Liver (tissue), 9 donors: ENCODE measurements around the gene EVI5. TPM values are rescaled to one million over a fixed set of nuclear protein-coding genes. Genes with fewer than 3 reads are reported as not detected.

ENCODE experiments used
- DNase-seq: peaks from one replicate; pipeline ENCODE4 v3.0.0-alpha.2; 2017; ENCODE audit warnings: low spot score
- H3K27ac ChIP-seq, 2 donors: one replicate each; pipeline ENCODE4 v1.7.0; 2013; ENCODE audit warnings: inconsistent platforms in 2 of 2, low read length in 2 of 2, control low read depth in 1 of 2, low read depth in 1 of 2, mild to moderate bottlenecking in 1 of 2
- H3K27me3 ChIP-seq, 4 donors: one replicate each; pipeline versions ENCODE4 v1.6.1 to v1.7.0; 2013; ENCODE audit warnings: low read length in 3 of 4, inconsistent platforms in 1 of 4, mild to moderate bottlenecking in 1 of 4, moderate library complexity in 1 of 4; ENCODE audit not compliant: control insufficient read depth in 4 of 4, insufficient read depth in 4 of 4
- H3K36me3 ChIP-seq, 4 donors: one replicate each; pipeline versions ENCODE4 v1.6.1 to v1.7.0; 2013; ENCODE audit warnings: low read length in 3 of 4, mild to moderate bottlenecking in 3 of 4, low read depth in 1 of 4, moderate library complexity in 1 of 4; ENCODE audit not compliant: control insufficient read depth in 4 of 4, insufficient read depth in 3 of 4
- H3K4me1 ChIP-seq, 4 donors: one replicate each; pipeline versions ENCODE4 v1.6.1 to v1.7.0; 2013; ENCODE audit warnings: low read length in 3 of 4, mild to moderate bottlenecking in 3 of 4, moderate library complexity in 1 of 4; ENCODE audit not compliant: control insufficient read depth in 4 of 4, insufficient read depth in 4 of 4
- H3K4me3 ChIP-seq, 3 donors: one replicate each; pipeline versions ENCODE4 v1.6.1 to v1.7.0; 2013; ENCODE audit warnings: low read length in 3 of 3, control low read depth in 1 of 3, low read depth in 1 of 3, mild to moderate bottlenecking in 1 of 3
- H3K9ac ChIP-seq, 2 donors: one replicate each; pipeline ENCODE4 v1.7.0; 2013; ENCODE audit warnings: low read length in 2 of 2, mild to moderate bottlenecking in 2 of 2, moderate library complexity in 2 of 2, control low read depth in 1 of 2, low read depth in 1 of 2
- H3K9me3 ChIP-seq, 4 donors: one replicate each; pipeline versions ENCODE4 v1.6.1 to v1.7.0; 2013; ENCODE audit warnings: low read length in 3 of 4; ENCODE audit not compliant: control insufficient read depth in 4 of 4
- ATF3 ChIP-seq: IDR thresholded peaks from 2 replicates; pipeline ENCODE4 v1.6.1; 2016; ENCODE audit warnings: antibody characterized with exemption
- CTCF ChIP-seq: fragments of 150-350 bp; IDR thresholded peaks from 2 replicates; pipeline ENCODE4 v1.5.1; 2017; ENCODE audit warnings: improper control_type of control experiment, low read depth, low read length; ENCODE audit not compliant: missing input control
- EGR1 ChIP-seq, 2 donors: IDR thresholded peaks; 2 replicates each; pipeline ENCODE4 v1.6.1; 2016 to 2018; ENCODE audit warnings: antibody characterized with exemption in 2 of 2, low read depth in 2 of 2
- FOXA1 ChIP-seq: IDR thresholded peaks from 2 replicates; pipeline ENCODE4 v1.6.1; 2016; ENCODE audit warnings: antibody characterized with exemption
- FOXA2 ChIP-seq: IDR thresholded peaks from 2 replicates; pipeline ENCODE4 v1.6.1; 2016; ENCODE audit warnings: antibody characterized with exemption
- GABPA ChIP-seq, 2 donors: IDR thresholded peaks in 1 of 2; conservative IDR thresholded peaks in 1 of 2; 2 replicates each; pipeline ENCODE4 v1.6.1; 2016; ENCODE audit warnings: antibody characterized with exemption in 2 of 2, mild to moderate bottlenecking in 1 of 2, moderate library complexity in 1 of 2
- HNF4G ChIP-seq: IDR thresholded peaks from 2 replicates; pipeline ENCODE4 v1.6.1; 2016; ENCODE audit warnings: antibody characterized with exemption
- JUND ChIP-seq, 2 donors: IDR thresholded peaks; 2 replicates each; pipeline ENCODE4 v1.6.1; 2016; ENCODE audit warnings: antibody characterized with exemption in 2 of 2
- MAX ChIP-seq: IDR thresholded peaks from 2 replicates; pipeline ENCODE4 v1.6.1; 2016; ENCODE audit warnings: antibody characterized with exemption
- NR2F2 ChIP-seq: IDR thresholded peaks from 2 replicates; pipeline ENCODE4 v1.6.1; 2016; ENCODE audit warnings: antibody characterized with exemption
- RAD21 ChIP-seq, 2 donors: IDR thresholded peaks; 2 replicates each; pipeline ENCODE4 v1.6.1; 2016; ENCODE audit warnings: antibody characterized with exemption in 2 of 2, mild to moderate bottlenecking in 2 of 2
- SP1 ChIP-seq: IDR thresholded peaks from 2 replicates; pipeline ENCODE4 v1.6.1; 2018; ENCODE audit warnings: antibody characterized with exemption, mild to moderate bottlenecking
- YY1 ChIP-seq: IDR thresholded peaks from 2 replicates; pipeline ENCODE4 v1.6.1; 2016; ENCODE audit warnings: antibody characterized with exemption, mild to moderate bottlenecking
- WGBS: extraction: QIAGEN DNeasy Blood & Tissue Kit; methylation state at CpG from one replicate; pipeline ENCODE4 v1.1.7; 2013; 5-methylcytosine and 5-hydroxymethylcytosine counted together
- polyA plus RNA-seq, 2 donors: library from polyadenylated mRNA; stranded (reverse) in 1 of 2; unstranded in 1 of 2; fragments of 200-250 nt in 1 of 2; fragments of >200 nt in 1 of 2; fragmentation: Nextera tagmentation in 1 of 2; extraction: Ambion mirVana in 1 of 2; gene quantifications; one replicate each; pipeline versions ENCODE4 v1.2.1 to v1.2.3, GENCODE V29; 2013 to 2015
- total RNA-seq, 2 donors: library from RNA; depleted of rRNA; stranded (reverse); fragments of >200 nt; gene quantifications; one replicate each; pipeline ENCODE4 v1.2.3, GENCODE V29; 2014
- donor health status: healthy.
- donor health status: healthy.
- donor health status: healthy.
- donor health status: healthy.
- donor health status: healthy.

EVI5 gene
- total and polyA plus RNA-seq, 4 donors: 4.0 to 35.9 (median 19.1) TPM

DNA sequence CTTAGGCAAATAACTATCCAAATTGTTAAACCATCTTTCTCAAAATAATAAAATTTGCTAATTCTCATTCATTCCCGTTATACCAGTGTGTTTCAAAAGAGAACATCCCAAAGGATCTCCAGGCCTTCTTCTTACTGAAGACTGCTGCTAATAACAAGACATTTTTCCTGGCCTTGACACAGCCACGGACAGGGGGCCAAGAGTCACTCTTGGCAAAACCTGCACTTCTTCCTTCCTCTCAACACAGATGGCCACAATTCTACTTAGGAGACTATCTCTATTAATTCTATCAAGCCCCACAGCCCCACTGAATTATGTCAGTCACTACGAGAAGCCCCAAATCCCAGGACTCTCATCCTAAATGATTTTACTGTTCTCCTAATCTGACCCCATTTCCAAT is 86.0 kb downstream of the EVI5 start:
- WGBS: 79% methylated on average over 3 of the region's 3 CpGs
- no peaks in the 10 kb centered on the region for H3K9me3 ChIP-seq
- peaks cover 6 to 26% (median 21%) of the 10 kb centered on the region in 4 donors for H3K36me3 ChIP-seq
- no peak overlapping the region for H3K4me3 ChIP-seq
- no peak overlapping the region for H3K27ac ChIP-seq
- H3K27me3 ChIP-seq: no peaks in the 10 kb centered on the region
- H3K4me1 ChIP-seq: no peaks in the 10 kb centered on the region
- H3K9ac ChIP-seq: no peak overlapping the region
- no peak for DNase-seq
- TF ChIP-seq NR2F2: no peak
- no peak for TF ChIP-seq YY1
- no peak for TF ChIP-seq EGR1 (IDR thresholded peaks at IDR 0.05; ENCODE audit: low read depth in 2 of 2)
- no peak for TF ChIP-seq FOXA1
- TF ChIP-seq GABPA (IDR thresholded peaks at IDR 0.05 in 1 of 2, conservative IDR thresholded peaks at IDR 0.05 in 1 of 2): no peak
- no peak for TF ChIP-seq HNF4G
- no peak for TF ChIP-seq FOXA2

DNA sequence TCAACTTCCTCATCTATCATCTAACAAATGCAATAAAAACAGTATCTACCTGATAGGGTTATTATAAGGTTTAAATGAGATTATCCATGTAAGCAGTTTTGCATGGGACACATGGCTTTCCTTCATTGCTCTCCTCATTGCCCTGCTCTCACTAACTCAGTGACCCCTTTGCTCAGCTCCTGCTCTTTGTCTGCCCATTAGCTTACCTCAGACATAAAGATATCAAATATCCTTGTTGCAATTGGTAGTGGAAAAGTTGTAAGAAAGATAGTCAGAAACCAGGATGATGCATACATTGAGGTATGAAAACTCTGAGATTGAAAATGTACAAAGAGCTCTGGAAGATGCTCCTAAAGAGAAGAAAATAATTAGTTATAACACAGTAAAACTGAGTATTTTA is 89.8 kb downstream of the EVI5 start:
- Histone ChIP-seq H3K27me3 (no peaks in the 10 kb centered on the region), H3K4me1 (no peaks in the 10 kb centered on the region), H3K27ac (no peak overlapping the region), H3K9ac (no peak overlapping the region), H3K4me3 (no peak overlapping the region), H3K9me3 (no peaks in the 10 kb centered on the region), H3K36me3 (peaks cover 6 to 52% (median 28%) of the 10 kb centered on the region in 4 donors)
- TF ChIP-seq CTCF (no peak), JUND (IDR thresholded peaks at IDR 0.05) (no peak), MAX (no peak), NR2F2 (no peak), ATF3 (no peak), FOXA2 (no peak), YY1 (no peak)
- DNase-seq: no peak

DNA sequence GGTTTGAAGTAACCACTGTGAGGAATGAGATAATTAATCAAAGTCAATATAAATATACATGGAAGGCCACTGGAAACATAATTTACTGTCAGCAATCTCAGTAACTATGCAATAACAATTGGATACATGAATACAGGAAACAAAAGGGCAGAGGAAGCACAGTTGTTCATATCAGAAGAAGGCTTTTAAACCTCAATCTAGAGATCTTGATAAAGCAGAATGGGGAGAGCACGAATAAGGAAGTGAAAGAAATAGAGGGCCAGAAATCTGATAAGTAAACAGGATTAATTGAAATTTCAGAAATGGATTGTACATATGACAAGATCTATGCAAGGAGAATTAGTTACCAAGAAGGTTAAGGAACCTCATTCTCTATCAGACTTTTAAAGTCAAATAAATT is 93.0 kb downstream of the EVI5 start:
- Histone ChIP-seq H3K4me3 (no peak overlapping the region), H3K36me3 (peaks cover 9 to 59% (median 40%) of the 10 kb centered on the region in 4 donors), H3K27me3 (no peaks in the 10 kb centered on the region), H3K4me1 (peaks cover 0 to 2% (median 0%) of the 10 kb centered on the region in 4 donors), H3K9ac (no peak overlapping the region), H3K27ac (no peak overlapping the region), H3K9me3 (no peaks in the 10 kb centered on the region)
- no peak for DNase-seq
- TF ChIP-seq FOXA1 (no peak), HNF4G (no peak), EGR1 (IDR thresholded peaks at IDR 0.05; ENCODE audit: low read depth in 2 of 2) (no peak), FOXA2 (no peak), CTCF (no peak), RAD21 (IDR thresholded peaks at IDR 0.05) (no peak), SP1 (no peak)
- WGBS: 63% methylated on average over 1 of the region's 1 CpG
